Upper lobe of left lung (tissue), 4 donors: Measurements from ENCODE around the gene HEATR5B.

Source experiments
- POLR2A ChIP-seq, 4 donors: fragments of 450-650 bp; IDR thresholded peaks; one replicate each; pipeline ENCODE4 v1.5.1; 2016 to 2017; ENCODE audit warnings: antibody characterized with exemption in 4 of 4, mild to moderate bottlenecking in 2 of 4
- POLR2AphosphoS5 ChIP-seq, 2 donors: sonication (generic); formaldehyde crosslinking; IDR thresholded peaks; one replicate each; pipeline ENCODE4 v1.5.1; 2017; ENCODE audit warnings: antibody characterized with exemption in 2 of 2
- TF ChIP-seq, protein P1 (sequence below), 6 experiments: fragments of 450-650 bp in 4 of 6; fragments of 200-600 bp in 2 of 6; sonication (generic) in 2 of 6; IDR thresholded peaks; one replicate each; pipeline ENCODE4 v1.5.1; 2016 to 2019; ENCODE audit warnings: antibody characterized with exemption in 6 of 6

DNA sequence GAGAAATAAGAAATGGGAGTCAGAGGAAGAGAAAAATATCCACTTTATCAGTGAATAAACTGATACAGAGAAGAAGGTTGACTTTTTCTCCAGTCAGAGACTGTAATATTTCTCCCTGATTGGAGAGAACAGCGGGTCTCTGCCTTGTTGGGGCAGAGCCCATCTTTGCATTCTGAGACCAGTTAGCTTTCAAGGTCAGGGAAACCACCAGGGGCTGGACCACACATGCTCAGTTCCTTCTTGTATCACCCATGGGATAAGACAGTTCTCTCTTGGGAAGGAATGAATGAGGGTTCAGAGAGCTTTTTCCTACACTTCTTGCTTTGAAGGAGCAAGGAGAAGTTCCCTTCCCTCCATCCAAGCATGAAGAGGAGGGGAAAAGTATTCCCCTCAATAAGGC, 12.4 kb upstream of the HEATR5B start:
- TF ChIP-seq, protein P1, sequence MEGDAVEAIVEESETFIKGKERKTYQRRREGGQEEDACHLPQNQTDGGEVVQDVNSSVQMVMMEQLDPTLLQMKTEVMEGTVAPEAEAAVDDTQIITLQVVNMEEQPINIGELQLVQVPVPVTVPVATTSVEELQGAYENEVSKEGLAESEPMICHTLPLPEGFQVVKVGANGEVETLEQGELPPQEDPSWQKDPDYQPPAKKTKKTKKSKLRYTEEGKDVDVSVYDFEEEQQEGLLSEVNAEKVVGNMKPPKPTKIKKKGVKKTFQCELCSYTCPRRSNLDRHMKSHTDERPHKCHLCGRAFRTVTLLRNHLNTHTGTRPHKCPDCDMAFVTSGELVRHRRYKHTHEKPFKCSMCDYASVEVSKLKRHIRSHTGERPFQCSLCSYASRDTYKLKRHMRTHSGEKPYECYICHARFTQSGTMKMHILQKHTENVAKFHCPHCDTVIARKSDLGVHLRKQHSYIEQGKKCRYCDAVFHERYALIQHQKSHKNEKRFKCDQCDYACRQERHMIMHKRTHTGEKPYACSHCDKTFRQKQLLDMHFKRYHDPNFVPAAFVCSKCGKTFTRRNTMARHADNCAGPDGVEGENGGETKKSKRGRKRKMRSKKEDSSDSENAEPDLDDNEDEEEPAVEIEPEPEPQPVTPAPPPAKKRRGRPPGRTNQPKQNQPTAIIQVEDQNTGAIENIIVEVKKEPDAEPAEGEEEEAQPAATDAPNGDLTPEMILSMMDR (IDR thresholded peaks at IDR 0.05): no peak
- TF ChIP-seq POLR2A (IDR thresholded peaks at IDR 0.05): no peak
- no peak for TF ChIP-seq POLR2AphosphoS5 (IDR thresholded peaks at IDR 0.05)
